Mesodermal cell (in vitro differentiated cells): ENCODE measurements around the gene KLHL26.
A peak's percentile ranks its signal among the peaks of the same experiment; 100 is the strongest.

ENCODE experiments used
- H3K27ac ChIP-seq: 2 replicates; pipeline ENCODE4 v1.7.0; 2013; ENCODE audit warnings: mild to moderate bottlenecking, low read depth, low read length, moderate library complexity; ENCODE audit not compliant: severe bottlenecking
- H3K36me3 ChIP-seq: 2 replicates; pipeline ENCODE4 v1.7.1; 2013; ENCODE audit warnings: mild to moderate bottlenecking, low read length, moderate library complexity; ENCODE audit not compliant: control insufficient read depth, insufficient read depth
- H3K4me1 ChIP-seq: one replicate; pipeline ENCODE4 v1.7.1; 2013; ENCODE audit warnings: mild to moderate bottlenecking, low read length; ENCODE audit not compliant: insufficient read depth, control insufficient read depth, poor library complexity, severe bottlenecking
- H3K4me3 ChIP-seq: 2 replicates; pipeline ENCODE4 v1.7.0; 2013; ENCODE audit warnings: low read length, control low read depth, mild to moderate bottlenecking; ENCODE audit not compliant: insufficient read depth, poor library complexity, severe bottlenecking; ENCODE audit errors: extremely low read depth
- H3K9me3 ChIP-seq: 2 replicates; pipeline ENCODE4 v1.7.1; 2013; ENCODE audit warnings: mild to moderate bottlenecking, low read length, moderate library complexity; ENCODE audit not compliant: control insufficient read depth
- WGBS, 2 experiments: methylation state at CpG; one replicate each; pipeline ENCODE4 v1.1.5; 2013; ENCODE audit warnings: missing lambda C conversion rate in 2 of 2; ENCODE audit not compliant: insufficient coverage in 2 of 2; 5-methylcytosine and 5-hydroxymethylcytosine counted together

Gene KLHL26

GRCh38 chr19:18659281-18660050 lies 22.6 kb downstream of the KLHL26 start:
- WGBS, 2 experiments = 79 to 88% methylated on average over 22 to 23 of the region's 30 CpGs
- H3K9me3 ChIP-seq = no peaks in the 10 kb centered on the region
- H3K4me1 ChIP-seq = peaks cover 67% of the 10 kb centered on the region
- H3K36me3 ChIP-seq = peaks cover 6% of the 10 kb centered on the region
- no peak overlapping the region for H3K4me3 ChIP-seq
- H3K27ac ChIP-seq = peak overlapping the region; percentile 59

GRCh38 chr19:18660051-18660910 lies 23.5 kb downstream of the KLHL26 start:
- H3K9me3 ChIP-seq = no peaks in the 10 kb centered on the region
- 70 to 79% methylated on average over 27 to 31 of the region's 37 CpGs for WGBS, 2 experiments
- H3K27ac ChIP-seq = peak overlapping the region; percentile 59
- no peak overlapping the region for H3K4me3 ChIP-seq
- H3K4me1 ChIP-seq = peaks cover 67% of the 10 kb centered on the region
- H3K36me3 ChIP-seq = peaks cover 6% of the 10 kb centered on the region

DNA sequence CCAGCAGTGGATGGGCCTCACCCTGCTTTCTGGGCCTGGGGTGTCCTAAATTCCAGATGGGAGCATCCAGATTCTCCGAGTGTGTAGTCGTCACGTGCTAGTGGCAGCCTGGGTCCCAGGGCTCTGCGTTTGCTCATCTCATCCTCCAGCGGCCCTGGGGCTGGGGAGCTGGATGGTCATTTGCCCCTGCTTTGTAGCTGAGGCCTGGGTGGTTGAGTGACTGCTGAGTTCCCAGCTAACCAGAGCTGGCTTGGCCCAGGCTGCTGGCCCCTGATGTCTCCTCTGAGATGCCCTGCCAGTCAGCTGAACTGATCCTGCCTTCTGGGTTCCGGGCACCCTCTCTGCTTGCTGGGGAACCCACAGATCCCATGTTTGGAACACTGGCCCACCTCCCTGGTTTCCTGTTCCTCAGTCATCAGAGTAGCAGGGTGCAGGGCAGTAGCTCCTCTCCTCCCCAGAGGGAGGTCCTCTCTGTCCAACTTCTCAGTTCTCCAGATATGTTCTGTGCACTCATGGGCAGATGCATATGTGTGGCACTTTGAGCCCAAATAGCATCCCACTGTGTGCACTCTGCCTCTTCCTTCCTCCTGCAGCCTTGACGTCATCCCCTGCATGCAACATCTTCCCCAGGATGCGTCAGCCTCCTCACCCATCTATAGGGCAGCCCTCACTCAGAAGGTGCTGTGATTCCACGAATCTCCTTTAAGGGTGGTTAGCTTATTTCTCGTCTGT lies 24.3 kb downstream of the KLHL26 start:
- Histone ChIP-seq H3K4me3 (no peak overlapping the region), H3K9me3 (no peaks in the 10 kb centered on the region), H3K27ac (no peak overlapping the region), H3K36me3 (peaks cover 6% of the 10 kb centered on the region), H3K4me1 (peaks cover 67% of the 10 kb centered on the region)
- 90 to 95% methylated on average over 6 to 8 of the region's 10 CpGs for WGBS, 2 experiments

- peak overlapping the region; percentile 5 for H3K27ac ChIP-seq
These were observed 26.3 kb downstream of the KLHL26 start for GRCh38 chr19:18662972-18663732.

GRCh38 chr19:18663940-18664530 lies 27.2 kb downstream of the KLHL26 start:
- no peaks in the 10 kb centered on the region for H3K9me3 ChIP-seq
- WGBS, 2 experiments = 87 to 96% methylated on average over 8 to 11 of the region's 14 CpGs
- H3K27ac ChIP-seq = no peak overlapping the region
- H3K36me3 ChIP-seq = peaks cover 22% of the 10 kb centered on the region
- H3K4me3 ChIP-seq = no peak overlapping the region
- H3K4me1 ChIP-seq = peaks cover 50% of the 10 kb centered on the region

More at GRCh38 chr19:18662972-18663732, 26.3 kb downstream of the KLHL26 start:
- Histone ChIP-seq H3K36me3 (peaks cover 13% of the 10 kb centered on the region), H3K4me1 (peaks cover 59% of the 10 kb centered on the region), H3K4me3 (no peak overlapping the region), H3K9me3 (no peaks in the 10 kb centered on the region)
- 72 to 78% methylated on average over 12 to 14 of the region's 15 CpGs for WGBS, 2 experiments

- no peak overlapping the region for H3K27ac ChIP-seq
- WGBS, 2 experiments = 95 to 96% methylated on average over 22 of the region's 22 CpGs
- H3K4me1 ChIP-seq = peaks cover 40% of the 10 kb centered on the region
- H3K36me3 ChIP-seq = peaks cover 25% of the 10 kb centered on the region
- no peak overlapping the region for H3K4me3 ChIP-seq
- no peaks in the 10 kb centered on the region for H3K9me3 ChIP-seq
These were observed 29.0 kb downstream of the KLHL26 start for GRCh38 chr19:18665771-18666202.

DNA sequence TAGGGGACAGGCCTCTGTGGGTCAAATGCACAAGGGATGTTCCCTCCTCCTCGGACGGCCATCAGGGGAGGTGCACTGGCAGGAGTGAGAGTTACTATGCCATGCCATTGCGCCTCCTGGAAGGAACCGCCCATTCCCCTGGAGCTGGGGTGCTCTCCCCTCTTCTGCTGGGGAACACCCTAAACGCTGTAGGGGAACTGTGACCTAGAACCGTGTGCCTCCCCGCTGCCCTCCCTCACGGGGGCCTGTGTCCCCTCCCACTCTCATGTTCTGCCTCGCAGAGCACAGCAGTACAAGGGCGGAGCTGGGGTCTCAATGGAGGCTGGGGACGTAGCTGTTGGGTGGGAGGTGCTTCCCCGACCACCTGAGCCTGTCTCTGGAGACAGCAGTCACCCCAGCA lies 29.5 kb downstream of the KLHL26 start:
- H3K4me3 ChIP-seq = no peak overlapping the region
- 86 to 89% methylated on average over 10 to 12 of the region's 12 CpGs for WGBS, 2 experiments
- H3K36me3 ChIP-seq = peaks cover 25% of the 10 kb centered on the region
- peaks cover 35% of the 10 kb centered on the region for H3K4me1 ChIP-seq
- H3K27ac ChIP-seq = no peak overlapping the region
- H3K9me3 ChIP-seq = no peaks in the 10 kb centered on the region

- H3K27ac ChIP-seq = no peak overlapping the region
- peaks cover 23% of the 10 kb centered on the region for H3K36me3 ChIP-seq
- no peaks in the 10 kb centered on the region for H3K9me3 ChIP-seq
- peaks cover 30% of the 10 kb centered on the region for H3K4me1 ChIP-seq
- WGBS, 2 experiments = 93 to 98% methylated on average over 5 of the region's 5 CpGs
- no peak overlapping the region for H3K4me3 ChIP-seq
These were observed 30.0 kb downstream of the KLHL26 start for GRCh38 chr19:18666784-18667183.

GRCh38 chr19:18667531-18668251 lies 30.9 kb downstream of the KLHL26 start:
- Histone ChIP-seq H3K36me3 (peaks cover 19% of the 10 kb centered on the region), H3K9me3 (no peaks in the 10 kb centered on the region), H3K27ac (no peak overlapping the region), H3K4me3 (no peak overlapping the region), H3K4me1 (peaks cover 28% of the 10 kb centered on the region)
- 96% methylated on average over 55 of the region's 55 CpGs for WGBS, 2 experiments
